ENCODE results near the gene TSG101. TPM values are rescaled to one million over a fixed set of nuclear protein-coding genes. Genes with fewer than 3 reads are reported as not detected.

The TSG101 gene
- polyA plus RNA-seq (2014; cell fraction: cytosol; rRNA removed): 120 and 148 TPM in 2 replicates
- polyA plus RNA-seq (2014; cell fraction: nucleus; rRNA removed): 89.3 and 90.7 TPM in 2 replicates

DNA sequence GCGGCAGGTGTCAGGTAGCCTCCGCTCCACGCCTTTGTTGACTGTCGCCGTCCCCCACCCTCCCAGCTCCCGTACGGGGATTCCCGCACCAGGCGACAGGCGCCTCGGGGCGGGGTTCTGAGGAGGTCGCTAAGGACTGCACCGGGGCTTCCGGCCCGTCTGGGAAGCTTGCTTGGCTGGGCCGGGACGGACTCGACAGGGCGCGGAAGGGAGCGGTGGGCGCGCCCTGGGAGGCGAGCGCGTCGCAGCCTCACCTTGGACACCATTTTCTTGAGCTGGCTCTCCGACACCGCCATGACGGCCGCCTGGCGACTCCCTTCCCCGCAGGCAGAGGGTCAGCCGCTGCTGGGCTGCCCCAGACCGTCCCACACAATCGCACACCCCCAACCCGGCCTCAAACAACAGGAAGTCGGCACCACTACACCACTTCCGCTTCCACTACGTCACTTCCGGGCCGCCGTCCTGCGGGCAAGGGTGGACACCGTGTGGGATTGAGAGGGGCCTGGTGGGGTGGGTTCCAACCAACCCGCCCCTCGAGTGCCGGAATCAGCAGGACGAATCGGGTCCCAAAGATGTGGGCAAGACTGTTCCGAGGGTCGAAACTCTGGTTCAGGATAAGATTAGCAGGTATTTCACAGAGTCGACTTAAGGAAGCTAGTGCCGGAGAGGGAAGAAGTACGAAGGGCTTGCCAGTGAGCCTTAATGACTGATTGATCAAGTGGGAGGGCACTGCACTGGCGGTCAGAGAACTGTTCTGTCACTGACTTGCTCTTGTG, at the start of gene TSG101:
Gene TSG101, minus strand, starts transcription at position 422 of the 776 bp plus-strand sequence. Its CDS starts 126 bp downstream, at position 296.
- peak; percentile 96 for DNase-seq (ENCODE audit: low spot score)

DNA sequence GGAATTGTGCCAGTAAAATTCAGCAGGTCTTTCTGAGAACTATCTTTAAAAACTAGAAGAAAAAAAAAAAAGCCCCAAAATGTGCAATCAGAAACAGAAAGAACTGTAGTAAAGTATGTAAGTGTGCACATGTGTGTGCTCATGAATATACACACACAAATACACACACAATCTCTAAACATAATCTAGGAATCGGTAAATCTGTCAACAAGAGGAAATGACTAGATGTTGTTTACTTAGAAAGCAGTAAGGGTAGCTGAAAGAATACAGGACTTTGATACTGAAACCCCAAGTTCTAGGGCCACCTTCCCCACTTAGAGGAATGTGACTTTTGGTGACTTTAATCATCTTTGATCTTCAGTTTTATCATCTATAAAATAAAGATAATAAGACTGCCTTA, 48.6 kb upstream of the TSG101 start:
- no peak for DNase-seq (ENCODE audit: low spot score)

DNA sequence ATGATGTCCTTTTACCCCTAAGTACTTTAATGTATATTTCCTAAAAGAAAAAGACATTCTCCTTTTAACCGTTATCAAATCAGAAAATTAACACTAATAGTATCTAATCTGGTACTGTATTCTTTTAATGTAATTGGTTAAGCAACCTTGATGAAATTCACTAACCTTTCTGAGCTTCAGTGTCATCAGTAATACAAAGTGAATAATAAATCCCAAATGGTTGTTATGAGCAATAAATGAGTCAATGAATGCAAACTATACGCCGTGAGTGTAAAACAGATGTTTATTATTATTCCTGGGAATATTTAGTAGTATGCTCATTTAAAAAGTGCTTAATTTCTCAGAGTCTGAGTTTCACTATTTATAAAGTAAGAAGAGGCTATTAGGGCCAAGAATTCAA, 40.3 kb upstream of the TSG101 start:
- DNase-seq (ENCODE audit: low spot score): no peak

- DNase-seq (ENCODE audit: low spot score): no peak
Measured at GRCh38 chr11:18566406-18566805, 39.7 kb upstream of the TSG101 start.

GRCh38 chr11:18564149-18564548, 37.4 kb upstream of the TSG101 start:
- DNase-seq (ENCODE audit: low spot score): no peak

GRCh38 chr11:18563090-18563730, 36.5 kb upstream of the TSG101 start:
- DNase-seq (ENCODE audit: low spot score): no peak

DNA sequence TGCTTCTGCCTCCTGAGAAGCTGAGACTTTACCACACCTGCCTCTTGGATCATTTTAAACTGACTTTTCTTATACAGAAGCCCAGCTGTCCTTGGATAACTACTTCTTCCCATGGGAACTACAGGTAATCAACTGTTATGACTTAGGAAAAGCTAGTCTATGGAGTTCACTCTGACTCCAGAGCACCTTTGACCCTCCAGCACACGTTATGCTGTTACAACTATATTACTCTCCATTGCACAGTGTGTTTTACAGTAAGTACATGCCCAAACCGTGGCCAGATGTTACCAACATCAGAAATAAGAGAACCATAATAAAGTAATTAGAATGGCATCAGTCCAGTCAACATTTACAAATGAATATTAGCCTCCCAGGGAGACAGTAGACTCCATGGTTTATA, 21.3 kb upstream of the TSG101 start:
- DNase-seq (ENCODE audit: low spot score): no peak

DNA sequence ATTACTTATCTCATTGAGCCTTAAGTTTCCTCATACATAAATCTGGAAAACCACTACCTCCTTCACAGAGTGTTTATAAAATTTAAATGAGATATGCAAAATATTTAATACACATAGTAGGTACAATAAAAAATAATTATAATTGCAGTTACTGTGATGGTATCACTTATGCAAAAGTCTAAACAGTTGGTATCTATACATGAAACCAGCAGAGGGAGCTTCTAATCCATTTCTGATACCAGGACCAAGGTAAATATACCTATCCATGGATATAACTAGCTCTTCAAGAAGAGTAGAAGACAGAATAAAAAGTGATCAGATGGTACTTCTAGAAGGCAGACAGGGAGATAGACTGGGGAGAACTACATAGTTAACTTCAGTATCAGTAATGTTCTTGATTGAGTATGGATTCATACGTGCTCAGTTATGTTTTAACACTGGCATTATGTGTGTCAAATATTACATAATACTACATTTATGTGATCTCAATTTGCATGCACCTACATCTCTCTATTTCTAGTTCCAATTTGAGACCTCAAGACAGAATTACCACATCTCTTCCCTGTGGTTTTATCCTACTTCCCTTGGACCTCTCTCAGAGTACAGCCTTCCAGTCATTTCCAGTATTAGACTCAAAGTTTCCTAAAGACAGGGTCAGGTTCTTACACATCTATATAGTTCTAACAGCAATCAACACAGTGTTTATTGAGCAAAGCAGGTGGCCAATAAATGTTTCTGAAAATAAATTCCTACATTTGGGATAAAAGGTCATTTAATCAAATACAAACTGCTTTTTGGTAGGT, 13.7 kb upstream of the TSG101 start:
- no peak for DNase-seq (ENCODE audit: low spot score)

- DNase-seq (ENCODE audit: low spot score): no peak
Measured at GRCh38 chr11:18536209-18536608, 9.5 kb upstream of the TSG101 start.

DNA sequence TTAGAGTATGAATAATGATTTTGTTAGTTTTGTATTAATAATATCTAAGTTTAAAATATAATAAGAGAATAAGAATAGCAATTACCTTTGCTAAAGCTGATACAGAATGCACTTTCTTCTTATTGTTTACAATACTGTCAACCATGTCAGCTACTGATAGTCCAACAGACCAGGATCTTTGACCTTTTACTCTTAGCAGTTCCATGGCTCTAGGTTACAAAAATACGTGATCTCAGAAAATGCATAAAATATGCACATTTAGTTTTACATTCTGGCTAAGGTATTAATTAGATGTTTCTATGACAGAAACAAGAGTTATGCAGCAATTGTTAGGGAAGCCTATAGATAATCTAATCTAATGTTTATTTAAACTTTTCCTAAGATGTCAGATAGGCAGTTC, 7.5 kb upstream of the TSG101 start:
- DNase-seq (ENCODE audit: low spot score): no peak

GRCh38 chr11:18533365-18533764, 6.6 kb upstream of the TSG101 start:
- no peak for DNase-seq (ENCODE audit: low spot score)

DNA sequence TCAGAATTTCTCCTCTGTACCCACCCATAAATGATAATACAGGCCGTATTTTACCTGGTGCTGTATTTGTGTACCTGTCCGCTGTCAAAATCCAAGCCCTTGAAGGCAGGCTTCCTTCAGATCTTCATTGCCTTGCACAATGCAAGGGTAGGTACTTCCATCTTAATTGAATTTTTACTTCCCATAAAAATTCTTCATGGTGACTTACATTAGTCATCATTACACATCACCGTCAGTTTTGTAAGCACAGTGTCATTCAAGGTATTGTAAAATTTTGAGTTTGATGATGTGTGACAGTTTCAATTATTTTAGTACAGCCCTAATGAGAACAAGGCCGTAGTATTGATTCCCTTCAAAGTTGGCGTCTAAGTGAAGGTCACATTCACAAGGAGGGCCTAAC, 770 bp upstream of the TSG101 start:
- DNase-seq (ENCODE audit: low spot score): peak; percentile 12

- no peak for DNase-seq (ENCODE audit: low spot score)
Measured at GRCh38 chr11:18526130-18526520, 617 bp downstream of the TSG101 start.

GRCh38 chr11:18524248-18524647, 2.5 kb downstream of the TSG101 start:
- DNase-seq (ENCODE audit: low spot score): no peak

GRCh38 chr11:18523084-18523483, 3.7 kb downstream of the TSG101 start:
- no peak for DNase-seq (ENCODE audit: low spot score)

DNA sequence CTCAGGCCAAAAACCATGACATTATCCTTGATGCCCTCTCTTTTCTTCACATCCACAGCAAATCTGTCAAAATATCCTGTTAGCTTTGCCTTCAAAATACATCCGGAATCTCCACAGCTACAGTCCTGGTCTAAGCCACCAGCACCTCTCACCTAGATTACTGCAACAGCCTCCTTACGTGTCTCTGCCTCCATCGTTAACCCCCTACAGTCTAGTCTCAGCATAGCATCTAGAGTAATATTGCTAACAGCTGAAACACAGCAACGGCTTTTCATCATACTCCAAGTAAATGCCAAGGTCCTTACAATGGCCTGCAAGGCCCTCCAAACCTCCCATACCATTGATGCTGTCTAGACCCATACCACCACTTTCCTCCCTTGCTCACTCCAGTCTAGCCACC, 4.4 kb downstream of the TSG101 start:
- DNase-seq (ENCODE audit: low spot score): peak; percentile 9

- DNase-seq (ENCODE audit: low spot score): no peak
Measured at GRCh38 chr11:18521122-18521521, 5.6 kb downstream of the TSG101 start.

DNA sequence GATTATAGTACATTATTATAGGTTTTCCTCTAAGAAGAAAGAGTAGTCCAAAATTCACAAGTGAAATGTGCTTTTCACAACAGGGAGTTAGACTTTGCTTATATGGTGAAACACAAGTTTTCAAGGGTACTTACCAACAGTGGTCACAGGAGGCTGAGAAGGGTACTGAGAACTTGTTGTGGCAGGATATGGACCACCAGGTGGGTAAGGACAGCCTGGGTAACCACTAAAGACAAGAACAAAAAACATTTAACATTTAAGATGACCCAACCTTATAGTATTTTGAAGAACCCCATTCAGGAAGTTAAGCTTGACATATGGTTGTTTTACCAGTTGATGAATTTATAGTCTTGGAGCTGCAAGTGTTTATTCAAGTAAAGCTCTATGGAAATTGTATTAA, 24.4 kb downstream of the TSG101 start:
- no peak for DNase-seq (ENCODE audit: low spot score)

GRCh38 chr11:18501629-18502028, 25.1 kb downstream of the TSG101 start:
- no peak for DNase-seq (ENCODE audit: low spot score)

GRCh38 chr11:18498039-18498438, 28.7 kb downstream of the TSG101 start:
- DNase-seq (ENCODE audit: low spot score): no peak

GRCh38 chr11:18495703-18496102, 31.0 kb downstream of the TSG101 start:
- no peak for DNase-seq (ENCODE audit: low spot score)

DNA sequence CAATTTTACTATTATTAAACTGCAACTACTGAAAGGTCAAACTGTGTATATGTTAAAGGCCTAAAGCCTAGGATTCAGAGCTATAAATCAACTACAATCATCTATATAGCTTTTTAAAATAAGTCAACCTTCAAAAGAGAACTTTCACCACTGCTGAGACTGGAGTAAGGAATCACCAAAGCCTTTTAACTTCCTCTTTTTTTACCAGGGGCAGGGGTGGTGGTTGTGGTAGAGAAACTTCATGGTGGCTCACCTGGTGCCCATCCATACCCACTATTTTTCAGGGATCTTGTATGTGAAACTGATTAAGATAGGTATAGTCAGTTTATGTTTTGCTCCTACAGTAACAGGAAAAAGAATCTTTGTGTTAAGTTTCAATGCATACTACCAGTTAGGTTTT, 31.5 kb downstream of the TSG101 start:
- no peak for DNase-seq (ENCODE audit: low spot score)
